Activated gamma-delta T cell (primary cell): Measurements from ENCODE around the gene TCTA.

Source experiments
- DNase-seq: peaks from one replicate; lab custom pipeline; 2025; lab: John Stamatoyannopoulos, UW

TCTA gene

GRCh38 chr3:49460956-49461355 is 48.7 kb downstream of the TCTA start:
- no peak for DNase-seq

GRCh38 chr3:49461443-49462171 is 49.4 kb downstream of the TCTA start:
- no peak for DNase-seq

GRCh38 chr3:49462222-49462621 is 50.0 kb downstream of the TCTA start:
- DNase-seq: no peak

DNA sequence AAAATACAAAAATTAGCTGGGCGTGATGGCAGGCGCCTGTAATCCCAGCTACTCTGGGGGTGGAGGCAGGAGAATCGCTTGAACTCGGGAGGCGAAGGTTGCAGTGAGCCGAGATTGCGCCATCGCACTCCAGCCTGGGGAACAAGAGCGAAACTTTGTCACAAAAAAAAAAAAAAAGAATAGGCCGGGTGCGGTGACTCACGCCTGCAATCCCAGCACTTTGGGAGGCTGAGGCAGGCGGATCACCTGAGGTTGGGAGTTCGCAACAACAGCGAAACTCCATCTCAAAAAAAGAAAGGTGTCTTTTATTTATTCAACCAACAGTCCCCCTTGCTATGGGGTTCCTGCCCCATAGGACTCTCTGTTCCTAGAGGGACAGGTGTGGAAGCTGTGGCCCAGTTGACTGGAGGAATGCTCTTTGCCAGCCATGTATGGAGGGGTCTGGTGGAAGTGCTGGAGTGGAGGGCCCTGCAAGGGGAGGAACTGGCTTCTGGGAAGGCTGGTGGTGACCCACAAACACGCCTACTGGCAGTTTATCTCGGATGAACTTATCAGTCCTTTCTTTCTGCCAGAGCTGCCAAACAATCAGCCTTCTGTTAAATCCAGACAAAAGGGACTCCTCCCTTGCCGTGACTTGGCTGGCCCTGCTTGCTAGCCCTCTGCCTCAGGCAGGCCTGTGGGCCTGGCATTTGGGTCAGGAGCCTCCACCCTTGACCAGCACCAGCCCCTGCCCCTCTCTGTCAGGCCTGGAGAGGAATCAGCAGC is 53.2 kb downstream of the TCTA start:
- no peak for DNase-seq
